ENCODE measurements around the gene DAZAP1.

Gene DAZAP1

GRCh38 chr19:1441677-1442438 is 34.5 kb downstream of the DAZAP1 start:
- no peak for DNase-seq (ENCODE audit: low read depth)

GRCh38 chr19:1445185-1445931 is 38.0 kb downstream of the DAZAP1 start:
- DNase-seq (ENCODE audit: low read depth) = peak; percentile 65

- DNase-seq (ENCODE audit: low read depth) = no peak
Observed at GRCh38 chr19:1445932-1446712, 38.7 kb downstream of the DAZAP1 start.

DNA sequence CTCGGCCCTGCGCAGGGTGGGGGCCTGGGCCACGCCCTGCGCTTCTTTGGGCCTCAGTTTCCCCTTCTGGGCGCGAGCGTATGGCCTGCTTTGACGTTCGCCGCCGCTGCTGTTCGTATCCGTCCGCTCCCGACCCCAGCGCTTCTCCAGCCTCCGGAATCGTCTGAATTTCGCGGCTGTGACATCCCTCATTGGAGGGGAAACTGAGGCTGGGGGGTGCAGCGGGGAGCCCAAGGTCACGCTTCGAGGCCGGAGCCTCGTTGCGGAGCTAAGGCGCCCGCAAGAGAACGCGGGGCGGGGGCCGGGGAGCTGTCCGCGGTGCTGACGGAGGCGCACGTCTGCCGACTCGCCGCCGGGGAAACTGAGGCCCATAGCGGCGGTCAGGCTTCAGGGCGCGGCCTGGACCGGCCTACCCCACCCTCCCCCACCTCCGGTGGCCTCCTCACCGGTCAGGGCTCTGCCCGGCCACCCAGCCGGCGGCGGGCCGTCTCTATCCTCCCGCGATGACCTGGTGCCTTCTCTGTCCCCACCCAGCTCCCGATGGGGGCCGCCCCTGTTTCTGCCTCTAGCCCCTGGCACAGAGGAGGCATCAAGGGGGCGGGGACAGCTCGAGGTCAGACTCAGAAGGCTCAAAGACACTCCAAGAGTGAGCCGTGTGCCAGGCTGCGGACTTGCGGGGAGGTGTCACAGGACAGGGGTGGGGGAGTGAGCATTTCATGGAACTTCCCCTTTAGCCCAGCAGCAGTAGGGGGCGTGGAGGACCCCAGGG is 39.5 kb downstream of the DAZAP1 start:
- DNase-seq (ENCODE audit: low read depth) = no peak

DNA sequence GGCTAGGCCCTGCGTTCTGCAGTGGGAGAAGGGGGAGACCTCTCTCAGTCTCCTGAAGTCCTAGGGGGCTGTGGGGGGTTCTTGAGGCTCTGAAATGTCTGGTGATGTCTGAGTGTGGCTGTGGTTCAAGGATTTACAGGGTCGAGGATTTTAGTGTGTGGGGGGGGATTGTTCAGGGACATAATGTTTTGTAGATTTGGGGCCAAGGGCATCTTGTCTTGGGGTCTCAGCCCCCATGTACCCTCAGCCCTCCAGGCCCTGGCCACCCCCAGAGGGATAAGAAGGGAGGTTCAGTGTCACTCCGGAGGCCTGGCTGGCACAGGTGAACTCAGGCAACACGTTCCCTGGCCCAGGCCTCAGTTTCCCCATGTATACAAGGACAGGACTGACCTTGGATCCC is 40.1 kb downstream of the DAZAP1 start:
- no peak for DNase-seq (ENCODE audit: low read depth)

DNA sequence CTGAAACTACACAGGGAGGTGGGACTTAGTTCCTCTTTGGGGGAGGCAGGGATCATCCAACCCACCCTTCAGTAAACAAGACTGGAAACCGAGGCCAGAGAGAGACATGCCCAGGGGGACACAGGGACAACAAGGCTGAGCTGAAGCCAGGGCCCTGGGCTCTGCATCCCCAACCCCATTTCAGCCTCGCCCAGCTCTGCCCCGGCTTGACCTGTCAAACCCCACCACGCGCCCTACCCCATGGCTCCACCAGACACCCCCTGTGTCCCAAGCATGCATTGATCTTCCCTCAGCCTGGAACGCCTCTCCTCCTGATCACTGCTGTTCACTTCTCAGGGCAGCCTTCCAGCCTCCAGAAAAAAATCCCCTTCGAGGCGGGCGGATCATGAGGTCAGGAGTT is 40.6 kb downstream of the DAZAP1 start:
- DNase-seq (ENCODE audit: low read depth) = no peak

DNA sequence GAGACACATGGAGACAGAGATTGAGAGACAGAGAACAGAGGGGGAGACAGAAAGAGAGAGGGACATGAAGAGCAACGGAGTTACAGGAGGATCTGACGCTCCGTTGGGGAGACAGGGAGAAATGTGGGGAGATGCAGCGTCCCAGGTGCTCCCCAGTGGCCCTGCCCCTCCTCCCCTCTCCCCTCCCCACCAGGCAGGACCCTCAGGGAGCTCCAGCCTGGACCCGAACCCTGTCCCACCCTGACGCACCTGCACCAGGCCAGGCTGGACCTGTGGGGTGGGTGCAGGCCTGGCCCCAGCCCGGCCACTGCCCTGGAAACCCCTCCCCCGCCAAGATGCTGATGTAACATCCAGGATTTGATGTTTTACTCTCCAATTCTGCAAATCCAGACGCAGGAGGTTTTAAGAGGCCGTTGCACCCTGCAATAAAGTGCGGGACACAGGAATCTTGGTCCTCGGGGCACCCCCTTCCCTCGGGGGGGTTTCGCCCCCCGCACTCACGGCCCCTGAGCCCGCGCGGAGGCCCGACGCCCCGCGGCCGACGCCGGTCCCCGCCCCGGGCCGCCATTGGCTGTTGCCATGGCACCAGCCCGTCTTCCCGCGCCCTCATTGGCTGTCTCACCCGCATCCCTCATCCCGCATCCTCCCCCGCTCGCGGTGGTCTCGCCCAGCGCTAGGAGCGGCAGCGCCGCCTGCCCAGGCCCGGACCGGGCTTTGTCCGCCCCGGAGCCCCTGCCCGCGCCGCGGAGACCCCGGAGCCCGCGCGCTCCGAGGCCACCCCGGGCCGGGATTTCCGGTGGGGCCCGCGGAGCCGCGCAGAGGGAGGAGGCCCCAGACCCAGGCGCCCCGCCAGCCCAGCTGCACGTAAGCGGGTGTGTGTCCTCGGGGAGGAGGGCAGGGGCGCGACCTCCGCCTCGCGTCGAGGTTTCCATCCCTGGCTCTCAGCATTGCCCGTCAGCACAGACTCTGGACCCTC is 42.4 kb downstream of the DAZAP1 start, which contains the start of gene APC2:
TSS of gene APC2 (plus strand) at position 655 of the 976 bp plus-strand sequence. CDS start 2,881 bp downstream, outside the sequence.
- DNase-seq (ENCODE audit: low read depth) = no peak

DNA sequence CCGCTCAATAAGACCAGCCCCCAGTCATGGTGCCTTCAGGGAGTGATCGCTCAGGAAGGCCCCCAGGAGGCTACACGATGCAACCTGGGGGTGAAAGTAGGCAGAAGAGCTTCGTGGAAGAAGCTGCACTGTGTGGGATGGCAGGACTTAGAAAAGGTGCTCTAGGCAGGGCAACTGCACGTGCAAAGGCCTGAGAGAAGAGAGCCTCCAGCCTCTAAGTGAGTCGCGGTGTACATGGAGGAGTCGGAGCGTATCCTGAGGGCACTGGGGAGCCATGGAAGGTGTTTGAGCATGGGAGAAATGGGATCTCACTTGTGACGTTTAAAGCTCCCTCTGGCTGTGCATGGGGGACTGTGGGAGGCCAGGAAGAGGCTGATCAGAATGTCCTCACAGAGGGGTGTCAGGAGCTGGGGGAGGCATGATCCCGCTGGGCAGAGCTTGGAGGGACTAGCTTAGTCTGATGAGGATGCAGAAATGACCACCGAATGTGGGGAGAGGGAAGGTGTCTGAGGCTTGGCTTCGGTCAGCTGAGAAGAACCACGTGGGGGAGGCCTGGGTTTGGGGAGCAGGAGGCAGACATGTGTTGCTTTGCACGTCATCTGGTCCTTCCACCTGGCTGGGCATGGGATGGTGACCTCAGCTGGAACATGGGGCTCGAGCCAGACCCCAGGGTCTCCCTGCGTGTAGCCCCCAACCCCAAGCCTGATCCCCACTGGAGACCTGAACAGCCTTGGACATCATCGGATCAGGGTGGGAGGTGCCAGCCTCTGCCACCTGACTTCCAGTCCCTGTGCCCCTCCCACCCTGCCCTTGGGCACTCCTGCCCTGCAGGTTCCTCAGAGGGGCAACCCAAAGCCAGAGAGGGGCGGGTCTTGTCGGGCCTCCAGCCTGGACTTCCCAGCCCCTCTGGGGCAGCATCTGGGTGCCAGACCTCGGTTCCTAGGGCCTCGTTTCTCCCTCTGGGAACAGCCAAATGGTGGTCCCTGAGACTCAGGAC is 43.6 kb downstream of the DAZAP1 start:
- no peak for DNase-seq (ENCODE audit: low read depth)

- no peak for DNase-seq (ENCODE audit: low read depth)
Observed at GRCh38 chr19:1451916-1452801, 44.8 kb downstream of the DAZAP1 start.

DNA sequence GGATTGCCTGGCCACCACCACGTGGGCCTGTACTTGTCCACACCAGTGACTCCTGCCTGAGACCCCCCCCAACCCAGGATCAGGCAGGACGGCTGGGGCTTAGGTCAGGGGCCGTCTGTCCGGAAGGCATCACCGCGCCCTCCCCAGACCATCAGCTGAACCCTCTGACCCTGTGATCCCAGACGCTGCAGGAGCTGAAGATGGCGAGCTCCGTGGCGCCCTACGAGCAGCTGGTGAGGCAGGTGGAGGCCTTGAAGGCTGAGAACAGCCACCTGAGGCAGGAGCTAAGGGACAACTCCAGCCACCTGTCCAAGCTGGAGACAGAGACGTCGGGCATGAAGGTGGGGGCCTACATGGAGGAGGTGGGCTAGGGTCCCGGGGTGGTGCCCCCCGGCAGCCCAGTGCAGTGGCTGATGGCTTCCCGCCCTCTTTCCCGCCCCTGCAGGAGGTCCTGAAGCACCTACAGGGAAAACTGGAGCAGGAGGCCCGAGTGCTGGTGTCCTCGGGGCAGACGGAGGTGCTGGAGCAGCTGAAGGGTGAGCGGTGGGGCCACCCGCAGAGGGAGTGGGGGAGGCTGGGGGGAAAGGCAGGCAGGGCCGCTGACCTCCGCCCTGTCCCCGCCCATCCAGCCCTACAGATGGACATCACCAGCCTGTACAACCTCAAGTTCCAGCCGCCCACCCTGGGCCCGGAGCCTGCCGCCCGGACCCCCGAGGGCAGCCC is 45.6 kb downstream of the DAZAP1 start:
- no peak for DNase-seq (ENCODE audit: low read depth)

DNA sequence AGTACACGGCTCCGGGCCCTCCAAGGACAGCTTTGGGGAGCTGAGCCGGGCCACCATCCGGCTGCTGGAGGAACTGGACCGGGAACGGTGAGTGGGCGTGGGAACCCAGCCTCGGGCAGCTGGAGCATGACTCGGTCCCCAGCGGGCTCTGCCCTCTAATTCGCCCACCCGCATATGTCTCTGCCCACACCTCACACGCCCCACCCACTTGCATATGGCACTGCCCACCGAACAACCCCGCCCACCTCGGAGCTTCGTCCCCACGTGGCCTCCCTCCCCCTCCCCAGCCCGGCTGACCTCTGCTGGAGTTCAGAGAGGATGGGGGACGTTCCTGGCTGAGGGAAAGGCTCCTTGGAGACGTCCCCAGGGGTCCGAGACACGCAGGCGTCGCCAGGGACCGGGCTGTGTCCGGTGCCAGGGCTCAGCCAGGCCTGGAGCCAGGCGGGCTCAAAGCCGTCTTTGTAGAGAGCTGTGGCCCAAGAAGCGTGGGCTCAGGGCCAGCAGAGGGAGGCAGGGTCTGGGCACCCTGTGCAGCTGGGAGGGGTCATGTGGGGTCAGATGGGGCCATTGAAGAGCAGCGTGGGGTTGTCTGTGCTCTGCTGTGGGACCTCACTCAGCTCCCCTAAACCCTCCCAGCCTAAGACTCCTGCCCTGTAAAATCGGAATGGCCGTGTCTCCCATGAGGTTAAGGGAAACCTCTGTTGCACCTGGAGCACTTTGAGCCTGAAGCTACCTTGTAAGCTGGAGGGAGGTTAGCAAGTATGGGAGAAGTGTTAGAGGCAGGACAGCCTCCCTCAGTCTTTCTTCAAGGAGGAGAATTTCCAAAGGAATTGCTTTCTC is 46.4 kb downstream of the DAZAP1 start:
- no peak for DNase-seq (ENCODE audit: low read depth)

- no peak for DNase-seq (ENCODE audit: low read depth)
Observed at GRCh38 chr19:1455002-1455335, 47.6 kb downstream of the DAZAP1 start.

- DNase-seq (ENCODE audit: low read depth) = no peak
Observed at GRCh38 chr19:1455336-1456120, 48.1 kb downstream of the DAZAP1 start.

- DNase-seq (ENCODE audit: low read depth) = no peak
Observed at GRCh38 chr19:1456121-1456900, 48.9 kb downstream of the DAZAP1 start.

DNA sequence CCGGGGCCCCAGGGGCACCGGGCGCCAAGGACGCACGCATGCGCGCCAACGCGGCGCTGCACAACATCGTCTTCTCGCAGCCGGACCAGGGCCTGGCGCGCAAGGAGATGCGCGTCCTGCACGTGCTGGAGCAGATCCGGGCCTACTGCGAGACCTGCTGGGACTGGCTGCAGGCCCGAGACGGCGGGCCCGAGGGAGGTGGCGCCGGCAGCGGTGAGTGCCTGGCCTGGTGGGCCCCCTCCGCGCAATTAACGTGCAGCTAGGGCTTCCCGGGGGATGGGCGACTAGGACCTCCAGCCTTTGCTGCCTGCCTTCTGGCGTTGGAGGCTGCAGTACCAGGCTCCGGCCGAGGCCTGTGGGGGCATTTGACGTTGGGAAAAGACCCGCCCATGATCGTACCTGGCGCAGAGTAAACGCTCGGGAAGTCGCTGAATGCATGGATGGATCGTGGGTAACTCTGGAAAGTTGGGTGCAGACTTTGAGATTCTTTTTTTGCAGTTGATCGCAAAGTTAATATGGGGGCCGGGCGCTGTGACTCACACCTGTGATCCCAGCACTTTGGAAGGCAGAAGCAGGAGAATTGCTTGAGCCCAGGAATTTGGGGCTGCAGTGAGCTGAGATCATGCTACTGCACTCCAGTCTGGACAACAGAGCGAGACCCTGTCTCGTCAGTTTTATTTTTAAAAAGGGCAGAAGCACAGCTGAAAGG is 49.8 kb downstream of the DAZAP1 start:
- DNase-seq (ENCODE audit: low read depth) = no peak
